NCI-H2196 treated with DMSO at 0.1 percent for 48 hours (cell line): Measurements from ENCODE around the gene KRTAP12-3.
"Not testable (repeated sequence)": the region's sequence is repeated elsewhere in the genome, so short reads cannot be mapped to it uniquely, and the experiment has no call there.

ENCODE experiments used
- DNase-seq: peaks from one replicate; lab custom pipeline; 2025; ENCODE audit not compliant: unreplicated experiment; lab: John Stamatoyannopoulos, UW

Gene KRTAP12-3

GRCh38 chr21:44682580-44683151, 24.9 kb downstream of the KRTAP12-3 start:
- no peak for DNase-seq

DNA sequence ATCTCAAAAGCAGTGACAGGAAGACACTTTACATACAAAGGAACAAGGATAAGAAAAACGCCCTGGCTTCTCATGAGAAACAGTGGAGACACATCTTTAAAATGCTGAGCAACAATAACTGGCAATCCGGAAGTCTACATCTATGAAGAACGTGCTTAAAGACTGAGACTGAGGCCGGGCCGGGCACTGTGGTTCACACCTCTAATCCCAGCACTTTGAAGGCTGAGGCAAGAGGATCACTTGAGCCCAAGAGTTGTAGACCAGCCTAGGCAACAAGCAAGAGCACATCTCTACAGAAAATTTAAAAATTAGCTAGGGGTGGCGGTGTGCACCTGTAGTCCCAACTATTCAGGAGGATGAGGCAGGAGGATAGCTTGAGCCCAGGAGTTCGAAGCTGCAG, 26.3 kb downstream of the KRTAP12-3 start:
- no peak for DNase-seq

DNA sequence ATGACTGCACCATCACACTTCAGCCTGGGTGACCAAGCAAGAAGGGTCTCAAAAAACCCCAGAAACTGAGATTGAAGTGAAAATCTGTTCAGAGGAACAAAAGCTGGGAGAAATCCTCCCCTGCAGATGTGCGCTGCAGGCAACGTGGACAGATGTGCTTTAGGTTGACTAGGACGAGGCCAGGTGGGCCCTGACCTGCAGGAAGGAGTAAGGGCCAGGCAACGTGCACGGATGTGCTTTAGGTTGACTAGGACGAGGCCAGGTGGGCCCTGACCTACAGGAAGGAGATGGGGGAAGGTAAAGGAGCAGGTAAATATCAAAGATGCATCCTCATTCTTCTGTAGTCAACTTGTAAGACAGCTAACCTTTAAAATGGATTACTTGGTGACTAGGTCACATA, 26.8 kb downstream of the KRTAP12-3 start:
- no peak for DNase-seq

GRCh38 chr21:44685050-44685449, 27.3 kb downstream of the KRTAP12-3 start:
- not testable (repeated sequence) for DNase-seq

DNA sequence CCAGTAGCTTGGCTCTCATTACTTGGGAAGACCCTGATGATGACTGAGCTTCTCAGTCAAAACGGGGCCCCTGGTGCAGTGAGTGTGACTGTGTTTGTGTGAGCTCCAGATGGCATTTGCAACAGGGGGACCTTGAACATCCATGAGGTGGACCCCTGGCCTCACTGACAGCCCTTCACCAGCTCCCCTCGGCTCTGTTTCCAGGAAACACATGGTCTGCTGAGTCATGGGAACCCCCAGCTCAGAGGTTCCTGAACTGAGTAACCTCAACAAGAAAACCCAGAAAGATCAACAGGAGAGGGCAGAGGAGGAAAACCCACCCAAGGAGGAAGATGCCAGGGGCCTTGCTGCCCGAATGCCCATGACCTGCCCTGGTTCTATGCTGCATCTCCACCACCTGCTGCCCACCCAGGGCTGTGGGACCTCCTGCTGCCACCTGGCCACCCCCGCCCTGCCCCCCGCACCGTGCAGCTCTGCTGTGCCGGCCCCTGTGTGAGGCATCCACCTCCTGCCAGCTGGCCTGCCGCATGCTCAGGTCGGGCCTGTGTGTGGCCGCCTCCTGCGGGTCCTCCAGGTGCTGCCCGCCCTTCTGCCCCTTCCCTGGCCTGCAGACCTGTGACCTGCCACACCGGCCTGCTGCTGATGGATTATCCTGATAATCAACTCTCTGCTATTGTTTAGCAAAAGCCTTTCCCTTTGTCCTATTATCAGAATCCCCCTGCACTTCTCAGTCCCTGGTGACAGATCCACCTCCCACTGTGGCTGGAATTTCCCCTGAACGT, 28.5 kb downstream of the KRTAP12-3 start:
- no peak for DNase-seq

GRCh38 chr21:44686843-44687561, 29.3 kb downstream of the KRTAP12-3 start:
- DNase-seq, result no peak

- DNase-seq, result no peak
Observed at GRCh38 chr21:44687671-44688070, 29.9 kb downstream of the KRTAP12-3 start.

DNA sequence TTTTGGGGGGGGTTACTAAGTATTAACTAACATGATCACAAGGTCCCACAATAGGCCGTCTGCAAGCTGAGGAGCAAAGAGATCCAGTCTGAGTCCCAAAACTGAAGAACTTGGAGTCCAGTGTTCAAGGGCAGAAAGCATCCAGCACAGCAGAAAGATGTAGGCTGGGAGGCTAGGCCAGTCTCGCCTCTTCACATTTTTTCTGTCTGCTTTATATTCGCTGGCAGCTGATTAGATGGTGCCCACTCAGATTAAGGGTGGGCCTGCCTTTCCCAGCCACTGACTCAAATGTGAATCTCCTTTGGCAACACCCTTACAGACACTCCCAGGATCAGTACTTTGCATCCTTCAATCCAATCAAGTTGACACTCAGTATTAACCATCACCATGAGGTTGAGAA, 32.0 kb downstream of the KRTAP12-3 start:
- not testable (repeated sequence) for DNase-seq

DNA sequence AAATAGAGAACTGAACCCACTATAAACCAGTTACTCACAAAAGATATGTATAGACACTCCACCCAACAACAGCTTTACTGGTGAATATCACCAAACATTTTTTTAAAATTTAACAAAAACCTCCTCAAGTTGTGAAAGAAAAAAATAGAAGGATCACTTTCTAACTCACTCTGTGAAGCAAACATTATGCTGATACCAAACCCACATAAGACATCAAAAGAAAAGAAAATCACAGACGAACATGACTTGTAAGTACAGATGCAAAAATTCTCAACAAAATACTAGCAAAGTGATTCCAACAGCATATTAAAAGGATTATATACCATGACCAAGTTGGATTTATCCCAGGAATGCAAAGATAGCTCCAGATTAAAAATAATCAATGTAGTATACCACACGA, 34.0 kb downstream of the KRTAP12-3 start:
- no peak for DNase-seq

- DNase-seq, result no peak
Observed at GRCh38 chr21:44692798-44693512, 35.2 kb downstream of the KRTAP12-3 start.

DNA sequence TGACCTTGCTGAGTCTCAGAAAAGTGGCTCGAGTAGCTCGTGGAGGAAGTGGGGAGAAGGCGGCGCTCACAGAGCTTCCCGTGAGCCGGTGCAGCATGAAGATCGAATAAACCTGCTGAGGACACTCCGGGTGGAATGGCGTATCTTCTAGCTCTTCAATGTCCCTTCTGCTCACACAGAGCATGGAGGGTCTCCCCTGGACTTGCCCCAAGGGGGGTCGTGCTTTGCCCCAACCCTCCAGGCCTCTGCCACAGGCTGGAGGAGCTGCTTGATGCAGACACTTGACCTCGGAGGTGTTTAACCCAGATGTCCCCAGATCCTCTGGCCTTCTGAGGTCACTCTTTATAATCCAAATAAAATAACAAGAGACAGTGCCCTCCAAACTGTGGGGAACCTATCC, 37.0 kb downstream of the KRTAP12-3 start:
- no peak for DNase-seq

DNA sequence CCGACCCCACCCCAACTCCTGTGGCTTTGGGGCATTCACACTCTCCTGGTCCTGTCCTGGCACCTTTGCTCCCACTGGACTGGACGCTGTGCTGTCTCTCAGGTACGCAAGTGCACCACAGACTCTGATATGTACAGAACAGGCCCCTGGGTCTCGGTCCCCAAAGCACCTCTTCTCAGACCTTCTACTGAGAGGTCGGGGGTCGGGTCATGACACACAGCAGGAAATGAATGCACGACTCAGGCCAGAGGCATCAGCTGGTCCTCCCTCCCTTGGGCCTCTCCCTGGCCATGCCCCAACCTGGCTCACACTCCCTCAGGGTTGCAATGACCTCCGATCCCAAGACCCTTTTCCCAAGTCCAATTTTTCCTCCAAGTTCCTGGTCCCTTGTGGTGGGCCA, 37.5 kb downstream of the KRTAP12-3 start:
- DNase-seq, result no peak

DNA sequence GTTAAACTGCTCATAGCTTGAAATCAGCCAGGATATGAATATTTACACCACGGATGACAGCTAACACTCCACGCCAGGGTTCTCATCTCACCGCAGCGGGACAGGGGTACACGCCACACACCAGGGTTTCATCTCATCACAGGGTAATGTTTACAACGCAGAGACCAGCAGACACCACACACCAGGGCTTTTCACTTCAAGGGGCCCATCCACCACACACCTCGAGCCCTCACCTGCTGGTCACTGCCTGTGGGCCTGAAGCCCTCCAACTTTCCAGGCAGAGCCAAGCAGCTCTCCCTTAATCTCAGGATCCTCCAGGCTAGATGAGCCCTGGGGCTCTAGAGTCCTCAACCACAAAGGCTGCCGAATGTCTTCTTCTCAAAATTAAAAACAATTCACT, 37.9 kb downstream of the KRTAP12-3 start:
- DNase-seq, result no peak

- no peak for DNase-seq
Observed at GRCh38 chr21:44696572-44696971, 38.8 kb downstream of the KRTAP12-3 start.

DNA sequence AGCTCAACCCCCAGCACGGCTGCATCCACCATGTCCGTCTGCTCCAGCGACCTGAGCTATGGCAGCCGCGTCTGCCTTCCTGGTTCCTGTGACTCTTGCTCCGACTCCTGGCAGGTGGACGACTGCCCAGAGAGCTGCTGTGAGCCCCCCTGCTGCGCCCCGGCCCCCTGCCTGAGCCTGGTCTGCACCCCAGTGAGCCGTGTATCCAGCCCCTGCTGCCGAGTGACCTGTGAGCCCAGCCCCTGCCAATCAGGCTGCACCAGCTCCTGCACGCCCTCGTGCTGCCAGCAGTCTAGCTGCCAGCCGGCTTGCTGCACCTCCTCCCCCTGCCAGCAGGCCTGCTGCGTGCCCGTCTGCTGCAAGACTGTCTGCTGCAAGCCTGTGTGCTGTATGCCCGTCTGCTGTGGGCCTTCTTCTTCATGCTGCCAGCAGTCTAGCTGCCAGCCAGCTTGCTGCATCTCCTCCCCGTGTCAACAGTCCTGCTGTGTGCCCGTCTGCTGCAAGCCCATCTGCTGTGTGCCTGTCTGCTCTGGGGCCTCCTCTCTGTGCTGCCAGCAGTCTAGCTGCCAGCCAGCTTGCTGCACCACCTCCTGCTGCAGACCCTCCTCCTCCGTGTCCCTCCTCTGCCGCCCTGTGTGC, 39.6 kb downstream of the KRTAP12-3 start, which contains the start of gene KRTAP10-12:
KRTAP10-12 (plus strand) TSS at position 1 of the 639 bp plus-strand sequence; CDS start at position 31, 30 bp downstream.
- DNase-seq, result not testable (repeated sequence)

- no peak for DNase-seq
Observed at GRCh38 chr21:44697811-44698734, 40.3 kb downstream of the KRTAP12-3 start.

DNA sequence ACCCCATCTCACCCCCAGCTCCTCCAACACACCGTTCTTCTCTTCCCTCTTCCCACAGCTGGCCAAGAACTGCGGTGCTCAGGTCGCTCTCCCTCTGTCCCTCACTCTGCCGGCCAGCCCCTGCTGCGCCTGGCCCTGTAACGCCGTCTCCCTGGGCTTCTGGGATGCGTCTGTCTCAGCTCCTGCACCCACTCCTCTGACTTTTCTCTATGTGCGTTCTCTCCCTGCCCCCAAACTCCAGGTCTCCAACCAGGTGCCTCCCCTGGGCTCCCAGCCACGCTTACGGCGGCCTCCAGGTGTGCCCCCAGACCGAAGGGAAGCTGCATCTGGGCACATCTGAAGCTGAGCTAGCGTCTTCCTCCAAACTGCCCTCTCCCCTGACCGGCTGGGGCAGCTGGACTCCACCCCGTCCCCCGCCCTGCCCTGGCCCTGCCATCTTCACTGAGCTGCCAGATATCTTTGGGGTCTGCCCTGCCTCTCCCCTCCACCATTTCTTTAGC, 41.8 kb downstream of the KRTAP12-3 start:
- no peak for DNase-seq

DNA sequence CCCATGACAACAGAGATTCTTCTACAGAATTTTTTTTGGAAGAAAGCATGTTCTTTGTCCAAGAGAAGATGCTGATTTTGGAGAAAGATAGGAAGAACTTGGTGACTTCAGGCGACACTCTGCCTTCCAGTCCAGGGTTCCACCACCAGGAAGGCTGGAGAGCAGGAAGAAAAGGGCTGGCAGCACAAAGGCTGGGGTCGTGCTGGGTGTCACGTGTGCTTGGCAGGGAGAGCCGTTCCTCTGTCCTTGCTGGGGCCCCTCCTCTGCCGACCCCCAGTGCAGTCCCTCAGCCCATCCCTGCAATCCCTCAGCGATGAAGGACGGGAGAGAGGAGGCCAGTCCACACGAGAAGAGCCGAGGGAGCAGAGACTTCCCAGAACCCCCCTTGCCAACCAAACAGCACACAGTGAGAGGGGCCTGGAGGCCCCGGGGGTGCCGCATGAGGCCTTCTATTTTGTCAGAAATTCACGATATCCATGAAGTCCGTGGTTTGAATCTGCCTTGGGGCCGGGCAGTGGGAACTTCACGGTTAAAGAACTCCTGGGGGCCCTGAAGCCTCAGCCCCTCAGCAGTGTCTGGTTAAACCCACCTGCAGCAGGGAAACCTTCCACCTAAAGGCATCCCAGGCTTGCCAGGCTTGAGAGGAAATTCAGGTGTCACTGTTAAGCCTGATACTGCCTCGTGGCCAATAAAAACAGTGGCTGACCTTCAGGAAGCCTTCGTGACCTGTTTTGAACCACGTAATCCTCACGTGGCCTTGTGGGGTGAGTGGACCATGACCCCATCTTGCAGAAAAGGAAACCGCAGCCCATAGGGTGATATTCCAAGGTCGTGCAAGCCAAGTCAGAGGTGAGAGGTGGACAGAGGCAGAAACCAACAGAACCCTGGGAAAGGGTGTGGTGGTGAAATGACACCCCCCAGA, 42.6 kb downstream of the KRTAP12-3 start:
- no peak for DNase-seq

GRCh38 chr21:44701023-44701400, 43.3 kb downstream of the KRTAP12-3 start:
- no peak for DNase-seq
